Stimulated activated CD4-positive, alpha-beta T cell treated with anti-CD3 and anti-CD28 coated beads, Interleukin-4, amount 100 ng/mL, for 48 hours (primary cell): ENCODE measurements around the gene GABRG3.
A peak's percentile ranks its signal among the peaks of the same experiment; 100 is the strongest.
"Not testable (repeated sequence)": the region's sequence is repeated elsewhere in the genome, so short reads cannot be mapped to it uniquely, and the experiment has no call there.

Experiments
- DNase-seq, 2 donors: peaks; one replicate each; pipeline ENCODE4 v3.0.0-alpha.2; 2020; ENCODE audit warnings: low read depth in 2 of 2

Gene GABRG3

DNA sequence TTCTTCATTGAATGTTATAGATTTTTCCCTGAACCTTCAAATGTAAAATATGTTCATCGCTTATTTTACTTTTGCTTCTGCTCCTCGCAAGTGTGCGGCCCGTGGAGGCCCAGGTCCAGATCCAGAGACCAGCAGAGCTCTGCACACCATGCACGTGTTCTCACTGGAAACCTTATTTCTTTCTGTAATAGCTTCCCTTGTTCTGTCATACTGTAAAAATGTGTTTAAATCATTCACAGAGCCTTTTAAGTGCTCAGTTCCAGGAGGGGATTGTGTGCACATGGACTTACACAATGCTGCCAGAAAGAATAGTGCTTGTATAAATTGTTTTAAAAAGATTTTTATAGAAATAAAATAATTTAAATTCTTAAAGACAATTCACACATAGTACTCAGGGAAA lies 359.3 kb downstream of the GABRG3 start:
- no peak for DNase-seq

DNA sequence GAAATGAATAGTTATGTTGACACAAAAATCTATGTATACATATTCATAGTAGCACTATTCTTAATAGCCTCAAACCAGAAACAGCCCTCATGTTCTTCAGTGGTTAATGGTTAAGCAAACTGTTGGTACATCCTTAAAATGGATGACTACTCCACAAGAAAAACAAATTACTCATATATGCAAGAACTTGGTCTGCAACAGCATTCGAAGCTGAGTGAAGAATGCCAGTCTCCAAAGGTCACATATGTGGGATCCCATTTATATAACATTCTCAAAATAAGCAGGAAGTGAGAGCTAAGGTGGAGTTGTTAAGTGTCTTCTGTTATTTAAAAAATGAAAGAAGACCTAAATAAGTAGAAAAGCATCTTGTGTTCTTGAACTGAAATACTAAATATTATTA lies 365.7 kb downstream of the GABRG3 start:
- no peak for DNase-seq

DNA sequence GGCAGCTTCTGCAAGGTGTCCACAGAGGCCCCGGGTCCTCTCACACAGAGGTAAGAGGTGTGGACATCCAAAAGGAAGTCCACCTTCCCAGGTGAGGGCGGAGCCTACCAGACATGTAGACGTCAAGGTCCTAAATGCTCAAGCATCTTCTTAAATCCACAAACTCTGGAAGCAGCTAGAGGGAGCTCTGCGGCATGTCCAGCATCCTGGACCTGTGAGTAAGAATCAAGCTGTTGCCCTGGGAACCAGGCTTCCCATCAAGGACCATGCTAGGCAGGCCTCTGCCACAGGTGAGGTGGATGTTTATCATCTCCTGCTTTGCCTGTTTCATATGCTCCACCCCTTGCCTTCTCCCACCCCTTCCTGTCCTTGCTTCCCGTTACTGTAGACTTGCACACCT lies 368.2 kb downstream of the GABRG3 start:
- no peak for DNase-seq

DNA sequence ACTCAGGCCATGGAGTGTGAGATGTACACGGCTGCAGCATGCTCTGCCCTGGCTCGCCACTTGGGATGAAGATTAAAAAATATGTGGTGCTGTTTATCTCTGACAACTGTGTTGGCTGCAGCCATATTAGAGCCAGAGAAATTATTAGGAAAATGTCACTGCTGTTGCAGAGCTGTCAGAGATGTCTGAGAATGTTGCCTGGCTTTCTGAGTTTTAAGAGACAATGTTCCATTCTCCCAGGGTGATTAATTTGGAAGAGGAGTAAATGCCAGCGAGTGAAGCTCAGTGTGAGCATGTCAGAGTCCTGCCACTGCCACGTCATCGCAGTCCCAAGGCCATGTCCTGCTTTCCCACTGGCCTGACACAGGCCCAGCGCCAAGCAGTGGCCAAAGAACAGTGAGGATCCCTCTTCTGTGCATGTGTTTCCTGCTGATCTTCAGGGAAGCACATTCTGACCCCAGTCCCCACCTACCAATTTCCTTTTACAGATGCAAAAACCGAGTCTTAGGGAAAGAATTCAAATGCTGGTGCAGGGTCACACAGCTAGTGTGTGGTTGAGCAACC lies 370.9 kb downstream of the GABRG3 start:
- DNase-seq, result no peak

DNA sequence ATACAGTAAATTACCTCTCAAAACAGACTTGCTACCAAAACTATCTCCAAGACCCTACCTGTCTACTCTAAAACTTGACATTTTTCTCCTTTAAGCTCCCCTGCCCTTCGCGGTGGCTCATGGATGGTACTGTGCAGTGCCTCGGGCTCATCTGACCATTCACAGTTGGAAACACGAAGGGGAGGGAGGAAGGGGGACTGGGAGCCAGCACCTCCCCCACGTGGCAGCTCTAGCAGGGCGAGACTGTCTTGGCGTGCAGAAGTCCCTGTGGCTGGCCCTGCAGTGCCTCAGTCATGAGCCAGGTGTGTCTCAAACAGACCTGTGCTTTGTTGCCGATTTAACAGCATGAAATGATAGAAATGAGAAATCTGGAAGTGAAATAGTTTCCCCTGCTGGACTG lies 372.0 kb downstream of the GABRG3 start:
- DNase-seq, result no peak

DNA sequence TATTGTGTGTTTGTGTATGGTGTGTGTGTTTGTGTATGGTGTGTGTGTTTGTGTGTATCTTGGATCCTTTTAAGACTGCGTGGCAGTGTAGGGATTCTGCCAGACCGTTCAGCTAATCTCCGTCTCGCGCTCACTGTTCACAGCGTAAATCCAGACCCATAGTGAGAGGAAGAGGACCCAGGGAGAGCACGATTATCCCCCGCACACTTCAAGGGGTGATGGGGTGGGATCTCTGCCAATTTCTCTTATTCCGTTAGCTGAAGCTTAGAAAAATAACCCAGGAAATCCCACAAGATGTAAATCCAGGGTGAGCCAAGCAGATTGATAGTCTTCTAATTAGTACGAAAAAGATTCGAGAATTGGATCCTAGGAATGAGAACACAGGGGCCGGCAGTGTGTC lies 381.2 kb downstream of the GABRG3 start:
- DNase-seq, result no peak

GRCh38 chr15:27353856-27354255 lies 382.9 kb downstream of the GABRG3 start:
- DNase-seq, result no peak

GRCh38 chr15:27358751-27359434 lies 387.9 kb downstream of the GABRG3 start:
- DNase-seq, result peak in 1 of 2 donors; percentile 7

DNA sequence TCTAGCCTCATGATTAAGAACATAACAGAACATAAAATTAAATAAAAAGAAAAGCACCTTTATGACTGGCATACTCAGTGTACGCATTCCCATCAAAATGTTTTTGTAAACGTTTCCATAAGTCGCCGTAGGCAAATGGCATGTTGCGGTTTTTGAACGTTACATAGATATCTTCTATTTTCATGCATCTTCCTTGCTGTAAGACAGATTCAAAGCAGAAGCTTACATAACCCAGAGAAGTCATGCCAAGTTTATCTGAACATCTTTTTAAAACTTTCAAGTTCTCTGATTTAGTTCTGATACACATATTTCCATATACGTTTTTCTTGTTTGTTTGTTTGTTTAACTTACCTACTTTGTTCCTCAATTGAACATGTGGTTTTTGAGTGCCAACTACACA lies 388.6 kb downstream of the GABRG3 start:
- no peak for DNase-seq

DNA sequence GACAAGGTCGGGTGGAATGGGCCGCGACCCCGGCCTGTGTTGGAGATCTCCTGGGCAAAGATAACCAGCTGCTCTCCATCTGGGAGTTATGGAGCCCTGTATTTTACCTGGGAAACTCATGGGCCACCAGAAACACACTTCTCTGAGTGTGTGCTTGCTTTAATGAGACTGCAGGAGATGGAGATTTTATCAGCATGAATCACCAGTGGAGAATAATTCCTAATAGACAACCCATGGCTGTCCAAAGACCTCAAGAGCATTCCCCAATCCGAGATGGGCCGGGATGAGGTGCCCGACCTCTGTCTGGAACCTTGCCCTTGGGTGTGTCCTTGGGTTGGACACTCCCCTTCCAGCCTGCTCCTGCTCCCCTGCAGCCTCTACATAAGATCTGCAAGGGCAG lies 389.3 kb downstream of the GABRG3 start:
- no peak for DNase-seq

DNA sequence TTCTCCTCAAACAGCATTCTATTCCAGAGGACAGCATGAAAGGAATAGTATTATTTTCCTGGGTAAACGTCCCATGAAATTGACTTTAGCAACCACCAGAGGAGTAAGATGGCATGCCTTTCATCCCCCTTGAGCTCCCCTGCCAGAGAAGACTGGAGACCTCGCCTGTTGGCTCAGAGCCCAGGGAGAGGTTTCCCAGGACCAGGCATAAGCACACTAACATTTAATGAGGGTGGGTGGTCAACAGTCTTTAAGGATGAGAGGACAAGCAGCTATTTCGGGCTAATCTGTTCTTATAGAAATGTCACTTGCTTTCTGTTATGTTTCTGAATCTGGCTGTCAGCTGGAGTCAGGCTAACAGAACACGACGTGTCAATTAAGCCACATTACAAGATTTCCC lies 390.5 kb downstream of the GABRG3 start:
- DNase-seq, result no peak

DNA sequence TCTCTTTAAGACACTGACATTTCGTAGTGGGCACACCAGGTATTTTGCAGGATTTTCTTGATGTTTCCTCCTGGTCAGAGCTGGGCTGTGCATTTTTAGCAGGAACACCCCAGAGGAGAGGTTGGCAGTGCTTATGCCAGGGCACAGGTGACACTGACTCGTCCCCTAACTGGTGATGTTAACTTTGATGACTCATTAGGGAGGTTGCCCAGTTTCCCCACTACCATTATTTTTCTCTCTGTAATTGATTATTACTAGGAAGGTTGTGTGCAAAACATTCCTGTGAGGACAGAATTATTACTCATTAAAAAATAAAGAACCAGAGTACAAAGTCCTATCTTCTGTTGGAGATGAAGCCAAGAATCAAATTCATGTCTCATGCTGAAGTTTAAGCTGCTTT lies 394.5 kb downstream of the GABRG3 start:
- no peak for DNase-seq

DNA sequence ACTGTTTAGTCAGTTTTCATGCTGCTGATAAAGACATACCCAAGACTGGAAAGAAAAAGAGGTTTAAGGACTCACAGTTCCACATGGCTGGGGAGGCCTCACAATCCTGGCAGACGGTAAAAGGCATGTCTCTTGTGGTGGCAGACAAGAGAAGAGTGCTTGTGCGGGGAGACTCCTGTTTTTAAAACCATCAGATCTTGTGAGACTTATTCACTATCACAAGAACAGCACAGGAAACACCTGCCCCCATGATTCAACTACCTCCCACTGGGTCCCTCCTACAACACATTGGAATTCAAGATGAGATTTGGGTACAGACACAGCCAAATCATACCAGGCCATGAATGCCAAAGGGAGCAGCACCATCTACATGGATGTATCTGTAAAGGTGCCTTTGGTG lies 406.4 kb downstream of the GABRG3 start:
- DNase-seq, result not testable (repeated sequence)

- no peak for DNase-seq
These were observed 411.5 kb downstream of the GABRG3 start for GRCh38 chr15:27382361-27383025.

GRCh38 chr15:27383726-27384125 lies 412.7 kb downstream of the GABRG3 start:
- no peak for DNase-seq

DNA sequence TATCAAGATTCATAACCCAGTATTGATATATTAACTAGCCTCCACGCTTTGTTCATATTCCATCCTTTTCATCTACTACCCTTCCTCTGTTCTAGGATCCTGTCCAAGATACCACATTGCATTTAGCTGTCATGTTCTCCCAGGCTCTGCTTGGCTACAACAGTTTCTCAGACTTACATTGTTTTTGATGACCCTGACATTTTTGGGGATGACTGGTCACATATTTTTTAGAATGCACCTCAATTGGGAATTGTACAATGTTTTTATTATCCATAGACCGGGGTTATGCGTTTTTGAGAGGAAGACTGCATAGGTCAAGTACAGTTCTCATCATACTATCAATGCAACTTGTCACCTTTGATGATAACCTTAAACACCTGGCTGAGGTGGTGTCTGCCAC lies 421.2 kb downstream of the GABRG3 start:
- DNase-seq, result no peak

- DNase-seq, result no peak
These were observed 425.5 kb downstream of the GABRG3 start for GRCh38 chr15:27396521-27396920.

DNA sequence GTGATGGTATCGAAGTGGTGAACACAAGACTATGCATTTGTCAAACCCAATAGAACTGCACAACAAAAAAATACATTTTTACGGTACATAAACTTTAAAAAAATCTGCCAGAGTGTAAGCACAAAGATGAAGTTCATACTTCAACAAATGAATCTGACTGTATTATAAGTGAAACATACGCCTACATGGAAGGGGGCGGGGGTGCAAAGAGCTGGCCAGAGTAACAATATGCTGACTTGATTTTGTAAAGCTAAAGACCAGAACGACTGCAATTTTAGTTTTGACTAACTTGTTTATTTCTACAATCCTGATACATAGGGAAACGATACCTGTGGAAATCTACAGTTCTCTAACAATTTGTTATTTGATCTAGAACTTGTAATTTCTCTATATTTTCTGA lies 426.0 kb downstream of the GABRG3 start:
- DNase-seq, result no peak

GRCh38 chr15:27398631-27399161 lies 427.7 kb downstream of the GABRG3 start:
- no peak for DNase-seq

- no peak for DNase-seq
These were observed 428.3 kb downstream of the GABRG3 start for GRCh38 chr15:27399241-27399640.

- no peak for DNase-seq
These were observed 430.5 kb downstream of the GABRG3 start for GRCh38 chr15:27401471-27401870.

- no peak for DNase-seq
These were observed 437.4 kb downstream of the GABRG3 start for GRCh38 chr15:27408428-27408827.

DNA sequence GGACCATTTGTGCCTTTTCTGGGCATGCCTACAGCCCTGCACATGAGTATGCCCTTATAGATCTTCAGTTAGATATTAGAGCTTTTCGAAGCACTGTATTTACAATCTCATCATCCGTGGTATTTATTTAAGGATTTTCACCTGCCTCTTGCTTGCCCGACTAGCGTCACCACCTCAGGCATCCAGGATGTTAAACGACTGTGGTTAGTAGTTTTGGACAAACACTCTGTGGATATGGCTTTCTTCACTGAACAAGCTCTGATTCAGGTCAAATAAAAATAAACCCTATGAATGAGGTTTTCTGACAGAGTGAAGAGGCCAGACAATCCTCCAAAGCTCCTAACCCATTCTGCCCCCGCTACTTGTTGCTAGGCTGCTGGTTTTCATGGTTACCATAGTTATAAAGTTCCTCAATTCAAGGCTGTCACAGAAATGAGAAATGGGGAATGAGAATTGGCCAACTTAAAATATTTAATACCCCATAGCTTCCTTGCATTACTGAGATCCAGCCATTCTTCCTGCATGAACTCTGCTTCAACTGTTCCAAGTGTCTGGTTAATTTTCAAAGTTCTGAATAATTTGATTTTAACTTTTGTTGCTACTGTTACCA lies 440.1 kb downstream of the GABRG3 start:
- no peak for DNase-seq
